CD4-positive, alpha-beta T cell (primary cell): ENCODE results near the gene GCDH. TPM values are rescaled to one million over a fixed set of nuclear protein-coding genes. Genes with fewer than 3 reads are reported as not detected.

Source experiments
- ATAC-seq: fragments of 200-7000 bp; cut with Tn5 transposase; one replicate; pipeline ENCODE4 v1.10.0; 2022; ENCODE audit warnings: mild to moderate bottlenecking; ENCODE audit not compliant: poor library complexity
- CTCF ChIA-PET: fragments of 350-600 bp; sonication (Branson Sonifier 250); formaldehyde crosslinking; loops from one replicate; lab custom pipeline; 2021; ENCODE audit warnings: antibody characterized with exemption, inconsistent platforms; lab: Charles Lee
- POLR2A ChIA-PET: fragments of 350-600 bp; sonication (Branson Sonifier 250); formaldehyde crosslinking; loops from one replicate; lab custom pipeline; 2021; ENCODE audit warnings: antibody characterized with exemption, inconsistent platforms; lab: Charles Lee
- DNase-seq, 14 experiments: peaks; one replicate each; pipeline ENCODE4 v3.0.0-alpha.2; 2013 to 2020; ENCODE audit warnings: mixed read lengths in 2 of 14
- H3K27ac ChIP-seq, 2 donors: one replicate each; pipeline versions ENCODE4 v1.5.1 to v1.7.0; 2013; ENCODE audit warnings: low read length in 2 of 2, low read depth in 1 of 2, mild to moderate bottlenecking in 1 of 2
- H3K27me3 ChIP-seq, 2 experiments: 1 replicate in 1 of 2; 2 replicates in 1 of 2; pipeline versions ENCODE4 v1.6.1 to v1.7.0; 2013; ENCODE audit warnings: low read length in 2 of 2, control low read depth in 1 of 2, mild to moderate bottlenecking in 1 of 2, moderate library complexity in 1 of 2; ENCODE audit not compliant: insufficient read depth in 2 of 2, control insufficient read depth in 1 of 2
- H3K36me3 ChIP-seq: one replicate; pipeline ENCODE4 v1.6.1; 2013; ENCODE audit warnings: low read length, control low read depth; ENCODE audit not compliant: insufficient read depth
- H3K4me1 ChIP-seq: one replicate; pipeline ENCODE4 v1.6.1; 2013; ENCODE audit warnings: low read length, control low read depth; ENCODE audit not compliant: insufficient read depth
- H3K4me3 ChIP-seq: one replicate; pipeline ENCODE4 v1.5.1; 2013; ENCODE audit warnings: mild to moderate bottlenecking, low read length, moderate library complexity
- H3K9me3 ChIP-seq, 2 experiments: 1 replicate in 1 of 2; 2 replicates in 1 of 2; pipeline versions ENCODE4 v1.6.1 to v1.7.0; 2013; ENCODE audit warnings: low read length in 2 of 2, mild to moderate bottlenecking in 2 of 2, control low read depth in 1 of 2, moderate library complexity in 1 of 2; ENCODE audit not compliant: control insufficient read depth in 1 of 2, insufficient read depth in 1 of 2
- H3K27ac Mint-ChIP-seq: one replicate; pipeline ENCODE4 v1.8.0; 2020; ENCODE audit warnings: mixed read lengths
- H3K27me3 Mint-ChIP-seq: one replicate; pipeline ENCODE4 v1.8.0; 2021; ENCODE audit warnings: mixed read lengths
- H3K36me3 Mint-ChIP-seq: one replicate; pipeline ENCODE4 v1.8.0; 2021; ENCODE audit warnings: low read depth, mixed read lengths
- H3K4me1 Mint-ChIP-seq: one replicate; pipeline ENCODE4 v1.8.0; 2021; ENCODE audit warnings: low read depth, mixed read lengths
- H3K4me3 Mint-ChIP-seq: one replicate; pipeline ENCODE4 v1.8.0; 2020; ENCODE audit warnings: mild to moderate bottlenecking, mixed read lengths
- H3K9me3 Mint-ChIP-seq: one replicate; pipeline ENCODE4 v1.8.0; 2020; ENCODE audit warnings: mixed read lengths
- intact Hi-C, 2 experiments: fragments of 100-400 bp; cut with DNase I in 1 of 2; cut with micrococcal nuclease in 1 of 2; formaldehyde crosslinking; loops; one replicate each; pipeline versions ENCODE4 v1.15.1 to v1.9.0; 2023 to 2025; cut with DNase I, micrococcal nuclease
- total RNA-seq, 174 experiments: library from RNA in 2 of 174; stranded (reverse) in 2 of 174; gene quantifications; one replicate each; pipeline ENCODE4 v1.2.3 and lab custom pipeline; 2021 to 2026
- TF ChIP-seq, protein P1 (sequence below): fragments of 200-600 bp; IDR thresholded peaks from one replicate; pipeline ENCODE4 v1.8.0; 2022; ENCODE audit warnings: antibody characterized with exemption, mild to moderate bottlenecking

GCDH gene
- total RNA-seq, 2 experiments from 2014 or later: 39.2 to 42.1 TPM

DNA sequence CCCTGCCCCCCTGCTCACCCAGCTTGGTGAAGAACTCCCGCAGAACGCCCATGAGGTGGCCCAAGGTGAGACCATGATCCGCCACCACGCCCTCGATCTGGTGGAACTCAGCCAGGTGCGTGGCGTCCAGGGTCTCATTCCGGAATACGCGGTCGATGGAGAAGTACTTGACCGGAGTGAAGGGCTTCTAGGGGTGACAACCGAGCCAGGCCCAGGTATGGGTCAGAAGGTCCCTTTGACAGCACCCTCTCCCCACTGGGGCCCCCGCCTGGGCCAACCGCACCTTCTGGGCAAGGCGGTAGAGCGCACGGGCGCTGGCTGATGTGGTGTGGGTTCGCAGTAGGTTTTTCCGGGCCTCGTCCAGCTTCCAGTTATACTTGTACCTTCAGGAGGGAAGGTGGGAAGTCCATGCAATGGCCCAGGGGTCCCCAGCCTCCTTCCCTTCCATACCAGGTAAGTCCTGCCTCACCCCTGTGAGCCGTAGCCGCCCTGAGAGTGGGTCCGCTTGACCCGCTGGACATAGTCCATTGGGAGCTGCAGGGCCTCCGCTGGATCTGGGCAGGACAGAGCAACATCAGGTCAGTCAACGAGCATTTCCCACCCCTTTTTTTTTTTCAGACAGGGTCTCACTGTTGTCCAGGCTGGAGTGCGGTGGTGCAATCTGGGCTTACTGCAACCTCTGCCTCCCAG lies 33.8 kb downstream of the GCDH start:
- ChIA-PET CTCF (no interaction called here), POLR2A (no interaction called here)
- no peaks in the 10 kb centered on the region for H3K9me3 Mint-ChIP-seq
- Histone ChIP-seq H3K36me3 (peaks cover 66% of the 10 kb centered on the region), H3K4me1 (peaks cover 1% of the 10 kb centered on the region), H3K27ac (no peak overlapping the region), H3K4me3 (no peak overlapping the region), H3K27me3 (no peaks in the 10 kb centered on the region), H3K9me3 (no peaks in the 10 kb centered on the region)
- no peak overlapping the region for H3K27ac Mint-ChIP-seq
- TF ChIP-seq, protein P1, sequence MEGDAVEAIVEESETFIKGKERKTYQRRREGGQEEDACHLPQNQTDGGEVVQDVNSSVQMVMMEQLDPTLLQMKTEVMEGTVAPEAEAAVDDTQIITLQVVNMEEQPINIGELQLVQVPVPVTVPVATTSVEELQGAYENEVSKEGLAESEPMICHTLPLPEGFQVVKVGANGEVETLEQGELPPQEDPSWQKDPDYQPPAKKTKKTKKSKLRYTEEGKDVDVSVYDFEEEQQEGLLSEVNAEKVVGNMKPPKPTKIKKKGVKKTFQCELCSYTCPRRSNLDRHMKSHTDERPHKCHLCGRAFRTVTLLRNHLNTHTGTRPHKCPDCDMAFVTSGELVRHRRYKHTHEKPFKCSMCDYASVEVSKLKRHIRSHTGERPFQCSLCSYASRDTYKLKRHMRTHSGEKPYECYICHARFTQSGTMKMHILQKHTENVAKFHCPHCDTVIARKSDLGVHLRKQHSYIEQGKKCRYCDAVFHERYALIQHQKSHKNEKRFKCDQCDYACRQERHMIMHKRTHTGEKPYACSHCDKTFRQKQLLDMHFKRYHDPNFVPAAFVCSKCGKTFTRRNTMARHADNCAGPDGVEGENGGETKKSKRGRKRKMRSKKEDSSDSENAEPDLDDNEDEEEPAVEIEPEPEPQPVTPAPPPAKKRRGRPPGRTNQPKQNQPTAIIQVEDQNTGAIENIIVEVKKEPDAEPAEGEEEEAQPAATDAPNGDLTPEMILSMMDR: no peak
- ATAC-seq (no peak), DNase-seq (no peak)
- H3K36me3 Mint-ChIP-seq: peaks cover 65% of the 10 kb centered on the region
- no peaks in the 10 kb centered on the region for H3K27me3 Mint-ChIP-seq
- intact Hi-C loops: no loop called here
- H3K4me3 Mint-ChIP-seq: no peak overlapping the region
- peaks cover 3% of the 10 kb centered on the region for H3K4me1 Mint-ChIP-seq

- DNase-seq (no peak), ATAC-seq (no peak)
- H3K27ac Mint-ChIP-seq: no peak overlapping the region
These were observed 39.2 kb downstream of the GCDH start for GRCh38 chr19:12930002-12930645.

More at GRCh38 chr19:12930002-12930645, 39.2 kb downstream of the GCDH start:
- H3K9me3 Mint-ChIP-seq: no peaks in the 10 kb centered on the region
- H3K4me3 Mint-ChIP-seq: no peak overlapping the region
- no peaks in the 10 kb centered on the region for H3K27me3 Mint-ChIP-seq
- TF ChIP-seq, protein P1: no peak
- H3K36me3 Mint-ChIP-seq: peaks cover 69% of the 10 kb centered on the region
- ChIA-PET CTCF (interaction anchor here (1.3 kb wide), 1 partner anchor 48 kb away, joined by 3 read pairs; no protein-coding TSS in a partner anchor), POLR2A (interaction anchor here (0.5 to 0.9 kb wide), 2 partner anchors 38 to 39 kb away, joined by 3 to 4 read pairs; partner anchors contain the start of gene GCDH)
- Histone ChIP-seq H3K4me1 (peaks cover 25% of the 10 kb centered on the region), H3K27ac (no peak overlapping the region), H3K4me3 (no peak overlapping the region), H3K36me3 (peaks cover 54% of the 10 kb centered on the region), H3K27me3 (no peaks in the 10 kb centered on the region), H3K9me3 (no peaks in the 10 kb centered on the region)
- intact Hi-C loops: loop anchor here (10.0 kb wide), 3 partner anchors 125 to 195 kb away; partner anchors contain the start of genes GET3 (in 1 of the 2), PRDX2 (in 1 of the 2), RNASEH2A (in 1 of the 2) and THSD8 (in 1 of the 2)
- H3K4me1 Mint-ChIP-seq: peaks cover 24% of the 10 kb centered on the region
